Measurements from ENCODE around the gene ABCB1.

ABCB1 gene

GRCh38 chr7:87505557-87506245 lies 95.0 kb downstream of the ABCB1 start:
- in situ Hi-C loops (cut with HindIII; ENCODE audit: low sequenced_read_pairs) = no loop called here
- DNase-seq (ENCODE audit: low read depth, low spot score) = no peak
- TF ChIP-seq, protein P1, sequence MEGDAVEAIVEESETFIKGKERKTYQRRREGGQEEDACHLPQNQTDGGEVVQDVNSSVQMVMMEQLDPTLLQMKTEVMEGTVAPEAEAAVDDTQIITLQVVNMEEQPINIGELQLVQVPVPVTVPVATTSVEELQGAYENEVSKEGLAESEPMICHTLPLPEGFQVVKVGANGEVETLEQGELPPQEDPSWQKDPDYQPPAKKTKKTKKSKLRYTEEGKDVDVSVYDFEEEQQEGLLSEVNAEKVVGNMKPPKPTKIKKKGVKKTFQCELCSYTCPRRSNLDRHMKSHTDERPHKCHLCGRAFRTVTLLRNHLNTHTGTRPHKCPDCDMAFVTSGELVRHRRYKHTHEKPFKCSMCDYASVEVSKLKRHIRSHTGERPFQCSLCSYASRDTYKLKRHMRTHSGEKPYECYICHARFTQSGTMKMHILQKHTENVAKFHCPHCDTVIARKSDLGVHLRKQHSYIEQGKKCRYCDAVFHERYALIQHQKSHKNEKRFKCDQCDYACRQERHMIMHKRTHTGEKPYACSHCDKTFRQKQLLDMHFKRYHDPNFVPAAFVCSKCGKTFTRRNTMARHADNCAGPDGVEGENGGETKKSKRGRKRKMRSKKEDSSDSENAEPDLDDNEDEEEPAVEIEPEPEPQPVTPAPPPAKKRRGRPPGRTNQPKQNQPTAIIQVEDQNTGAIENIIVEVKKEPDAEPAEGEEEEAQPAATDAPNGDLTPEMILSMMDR (IDR thresholded peaks at IDR 0.05; ENCODE audit: low read depth, low read length) = no peak
- no peak overlapping the region for H3K4me3 ChIP-seq (ENCODE audit: low read depth, low read length)

DNA sequence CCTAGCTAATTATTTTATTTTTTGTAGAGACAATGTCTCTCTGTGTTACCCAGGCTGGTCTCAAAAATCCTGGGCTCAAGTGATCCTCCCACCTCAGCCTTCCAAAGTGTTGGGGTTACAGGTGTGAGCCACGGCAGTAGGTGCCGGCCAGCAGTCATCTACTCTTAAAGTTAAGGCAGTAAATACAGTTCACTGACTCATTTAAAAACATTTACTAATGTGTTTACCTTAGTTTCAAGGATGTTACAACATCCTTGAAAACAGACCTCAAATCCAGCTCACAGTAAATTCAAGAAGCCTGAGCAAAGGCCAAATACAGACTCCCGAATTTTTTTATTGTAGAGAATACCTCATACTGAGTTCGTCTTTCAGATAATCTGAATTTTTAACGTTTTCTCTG lies 95.6 kb downstream of the ABCB1 start:
- in situ Hi-C loops (cut with HindIII; ENCODE audit: low sequenced_read_pairs) = no loop called here
- no peak overlapping the region for H3K4me3 ChIP-seq (ENCODE audit: low read depth, low read length)
- DNase-seq (ENCODE audit: low read depth, low spot score) = no peak
- TF ChIP-seq, protein P1 (IDR thresholded peaks at IDR 0.05; ENCODE audit: low read depth, low read length) = no peak

- TF ChIP-seq, protein P1 (IDR thresholded peaks at IDR 0.05; ENCODE audit: low read depth, low read length) = no peak
- in situ Hi-C loops (cut with HindIII; ENCODE audit: low sequenced_read_pairs) = no loop called here
- DNase-seq (ENCODE audit: low read depth, low spot score) = no peak
- no peak overlapping the region for H3K4me3 ChIP-seq (ENCODE audit: low read depth, low read length)
These were observed 101.2 kb downstream of the ABCB1 start for GRCh38 chr7:87499494-87499893.

DNA sequence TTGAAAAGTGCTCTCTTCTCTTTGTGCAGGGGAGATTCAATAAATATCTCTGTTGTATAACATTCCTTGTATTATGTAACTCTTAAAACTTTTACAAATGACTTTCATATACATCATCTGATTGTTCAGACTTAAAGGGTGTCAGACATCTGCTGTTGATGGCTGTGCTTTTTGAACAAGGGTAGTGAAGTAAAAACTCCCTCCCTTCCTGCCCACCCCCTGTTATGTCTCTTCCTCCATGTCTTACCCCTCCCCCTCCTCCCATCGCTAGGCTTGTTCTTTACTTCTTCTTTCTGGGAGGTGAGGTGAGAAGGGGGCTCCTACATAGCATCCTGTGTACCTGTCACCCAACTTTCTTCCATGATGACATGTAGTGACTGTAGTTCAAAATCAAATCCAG lies 101.8 kb downstream of the ABCB1 start:
- in situ Hi-C loops (cut with HindIII; ENCODE audit: low sequenced_read_pairs) = no loop called here
- H3K4me3 ChIP-seq (ENCODE audit: low read depth, low read length) = no peak overlapping the region
- no peak for DNase-seq (ENCODE audit: low read depth, low spot score)
- TF ChIP-seq, protein P1 (IDR thresholded peaks at IDR 0.05; ENCODE audit: low read depth, low read length) = no peak

DNA sequence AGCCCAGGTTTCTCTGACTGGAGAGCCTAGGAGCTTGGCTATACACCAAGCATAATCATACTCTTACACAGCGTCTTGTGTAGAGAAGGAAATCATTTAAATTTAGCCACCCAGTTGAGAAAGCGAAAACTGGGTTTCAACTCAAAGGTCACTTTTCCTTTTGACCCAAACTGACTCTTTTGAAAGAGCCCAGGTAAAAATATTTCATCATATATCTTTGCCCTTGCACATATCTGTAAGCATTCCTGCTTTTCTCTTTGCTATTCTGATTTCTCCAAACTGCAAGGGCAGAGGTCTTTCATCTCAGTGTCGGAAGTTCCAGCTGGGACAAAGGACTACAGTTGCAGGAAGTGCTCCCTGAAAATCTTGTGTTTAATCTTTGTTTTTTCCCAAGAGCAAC lies 103.2 kb downstream of the ABCB1 start:
- no peak overlapping the region for H3K4me3 ChIP-seq (ENCODE audit: low read depth, low read length)
- TF ChIP-seq, protein P1 (IDR thresholded peaks at IDR 0.05; ENCODE audit: low read depth, low read length) = no peak
- in situ Hi-C loops (cut with HindIII; ENCODE audit: low sequenced_read_pairs) = no loop called here
- DNase-seq (ENCODE audit: low read depth, low spot score) = no peak

DNA sequence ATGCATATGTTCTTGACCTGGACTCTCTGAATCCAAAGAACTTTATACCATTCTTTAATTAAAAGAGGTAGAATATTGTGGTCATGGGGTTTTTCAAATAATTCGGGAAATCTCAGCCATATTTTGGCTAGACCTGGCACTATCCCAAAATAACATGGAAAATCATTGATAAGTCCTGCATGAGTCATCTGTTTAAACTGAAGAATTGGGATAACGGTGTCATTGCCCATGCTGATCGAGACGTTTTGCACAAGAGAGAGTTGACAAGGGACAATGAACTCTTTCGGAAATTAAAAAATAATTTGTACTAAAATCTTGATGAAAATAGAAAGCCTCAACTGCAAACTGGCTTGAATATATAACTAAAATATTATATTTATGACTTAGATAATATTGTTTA lies 105.3 kb downstream of the ABCB1 start:
- in situ Hi-C loops (cut with HindIII; ENCODE audit: low sequenced_read_pairs) = no loop called here
- DNase-seq (ENCODE audit: low read depth, low spot score) = no peak
- TF ChIP-seq, protein P1 (IDR thresholded peaks at IDR 0.05; ENCODE audit: low read depth, low read length) = no peak
- H3K4me3 ChIP-seq (ENCODE audit: low read depth, low read length) = no peak overlapping the region

Measured in astrocyte of the spinal cord (primary cell).